IPS DF 4.7 (cell line): Measurements from ENCODE around the gene TSSC4.

Source experiments
- DNase-seq: peaks from one replicate; pipeline ENCODE4 v3.0.0-alpha.2; 2013; ENCODE audit warnings: low spot score; ENCODE audit errors: extremely low read depth

The TSSC4 gene

DNA sequence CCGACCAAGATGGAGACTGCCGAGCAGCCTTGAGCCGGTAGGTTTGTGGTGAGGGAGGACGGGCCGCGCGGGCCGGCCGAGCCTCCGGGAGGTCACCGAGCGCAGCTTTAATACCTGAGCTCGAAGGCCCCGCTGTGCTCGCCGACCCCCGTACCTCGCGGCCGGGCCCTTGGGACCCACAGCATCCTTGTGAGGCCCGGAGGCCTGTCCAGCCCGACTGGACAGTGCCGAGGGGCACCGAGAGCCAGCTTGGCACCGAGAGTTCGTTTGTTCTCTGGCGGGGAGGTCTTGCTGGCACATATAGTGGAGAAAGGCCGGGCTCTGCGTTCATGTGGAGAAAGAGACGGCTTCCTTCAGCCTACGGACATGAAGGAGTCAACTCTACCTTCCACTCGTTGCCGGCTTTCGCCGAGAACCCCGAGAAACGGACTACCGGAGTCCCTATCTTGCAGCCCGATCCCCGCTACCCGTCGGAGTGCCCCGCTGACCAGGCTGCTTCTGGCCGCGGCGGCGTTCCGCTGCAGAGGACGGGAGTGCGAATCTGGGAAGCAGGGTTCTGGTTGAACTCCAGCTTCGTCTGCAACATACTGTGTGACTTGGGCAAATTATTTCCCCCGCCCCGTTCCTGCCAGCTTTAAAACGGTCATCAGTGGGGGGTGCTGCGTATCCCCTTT, 349 bp downstream of the TSSC4 start:
- DNase-seq: no peak

DNA sequence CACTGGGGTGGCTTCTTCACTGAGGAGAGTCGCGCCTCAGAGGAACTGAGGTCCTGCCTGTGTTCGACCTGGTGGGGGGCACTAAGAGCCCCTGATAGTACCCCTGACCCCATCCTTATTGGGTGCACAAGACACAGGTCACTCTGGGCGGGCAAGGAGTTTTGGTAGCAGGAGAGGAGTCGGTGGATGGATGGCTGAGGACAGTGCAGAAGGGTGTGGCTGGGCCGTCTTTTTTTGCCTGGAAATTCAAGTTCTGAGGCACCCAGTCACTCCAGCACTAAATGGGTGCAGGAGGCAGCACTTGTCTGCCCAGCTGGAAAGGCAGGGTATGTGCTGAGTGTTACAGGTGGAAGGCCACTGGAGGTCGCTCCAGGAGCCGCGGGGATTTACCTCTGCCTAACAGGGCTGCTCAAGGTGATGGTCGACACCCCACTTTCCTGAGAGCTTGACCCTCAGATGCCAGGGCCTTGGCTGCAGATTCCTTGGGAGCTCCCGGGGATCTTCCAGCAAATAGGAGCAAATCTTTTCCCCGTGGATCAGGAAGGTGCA, 960 bp downstream of the TSSC4 start:
- no peak for DNase-seq

DNA sequence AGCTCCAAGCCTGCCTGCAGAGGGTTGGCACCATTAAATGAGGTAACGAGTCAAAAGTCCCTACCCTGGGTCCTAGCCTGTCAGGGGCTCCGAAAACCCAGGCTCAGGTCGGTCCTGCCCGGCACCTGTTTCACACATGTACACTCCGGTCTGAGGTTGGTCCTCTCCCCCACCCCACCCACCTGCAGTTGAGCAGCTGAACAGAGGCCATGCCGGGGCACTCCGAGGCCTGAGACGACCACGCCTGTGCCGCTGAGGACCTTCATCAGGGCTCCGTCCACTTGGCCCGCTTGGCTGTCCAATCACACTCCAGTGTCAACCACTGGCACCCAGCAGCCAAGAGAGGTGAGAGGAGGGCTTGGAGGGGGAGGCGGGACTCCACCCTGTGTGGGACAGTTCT, 1.6 kb downstream of the TSSC4 start:
- no peak for DNase-seq

DNA sequence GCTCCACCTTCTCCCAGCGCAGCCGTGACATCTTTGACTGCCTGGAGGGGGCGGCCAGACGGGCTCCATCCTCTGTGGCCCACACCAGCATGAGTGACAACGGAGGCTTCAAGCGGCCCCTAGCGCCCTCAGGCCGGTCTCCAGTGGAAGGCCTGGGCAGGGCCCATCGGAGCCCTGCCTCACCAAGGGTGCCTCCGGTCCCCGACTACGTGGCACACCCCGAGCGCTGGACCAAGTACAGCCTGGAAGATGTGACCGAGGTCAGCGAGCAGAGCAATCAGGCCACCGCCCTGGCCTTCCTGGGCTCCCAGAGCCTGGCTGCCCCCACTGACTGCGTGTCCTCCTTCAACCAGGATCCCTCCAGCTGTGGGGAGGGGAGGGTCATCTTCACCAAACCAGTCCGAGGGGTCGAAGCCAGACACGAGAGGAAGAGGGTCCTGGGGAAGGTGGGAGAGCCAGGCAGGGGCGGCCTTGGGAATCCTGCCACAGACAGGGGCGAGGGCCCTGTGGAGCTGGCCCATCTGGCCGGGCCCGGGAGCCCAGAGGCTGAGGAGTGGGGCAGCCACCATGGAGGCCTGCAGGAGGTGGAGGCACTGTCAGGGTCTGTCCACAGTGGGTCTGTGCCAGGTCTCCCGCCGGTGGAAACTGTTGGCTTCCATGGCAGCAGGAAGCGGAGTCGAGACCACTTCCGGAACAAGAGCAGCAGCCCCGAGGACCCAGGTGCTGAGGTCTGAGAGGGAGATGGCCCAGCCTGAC, 2.5 kb downstream of the TSSC4 start:
- DNase-seq: no peak

DNA sequence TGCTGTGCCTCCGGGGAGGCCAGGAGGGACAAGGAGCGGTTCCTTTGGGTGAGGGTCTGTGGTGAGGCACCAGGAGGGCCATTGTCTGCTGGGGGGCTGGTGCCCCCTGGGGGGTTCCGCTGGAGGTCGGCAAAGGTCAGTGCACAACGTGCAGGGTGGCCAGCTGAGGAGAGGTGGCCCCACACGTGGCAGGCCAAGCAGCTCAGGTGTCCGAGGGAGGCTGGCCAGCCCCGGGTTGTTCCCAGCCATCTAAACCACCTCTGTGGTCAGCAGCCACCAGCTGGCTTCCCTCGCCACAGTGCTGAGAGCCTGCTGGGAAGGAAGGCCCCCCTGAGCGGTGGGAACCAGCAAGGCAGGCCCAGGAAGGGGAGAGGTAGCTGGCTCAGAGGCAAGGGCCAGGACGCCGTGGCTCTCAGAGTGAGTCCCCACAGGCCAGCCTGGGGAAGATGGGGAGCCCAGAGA, 4.2 kb downstream of the TSSC4 start:
- DNase-seq: no peak

DNA sequence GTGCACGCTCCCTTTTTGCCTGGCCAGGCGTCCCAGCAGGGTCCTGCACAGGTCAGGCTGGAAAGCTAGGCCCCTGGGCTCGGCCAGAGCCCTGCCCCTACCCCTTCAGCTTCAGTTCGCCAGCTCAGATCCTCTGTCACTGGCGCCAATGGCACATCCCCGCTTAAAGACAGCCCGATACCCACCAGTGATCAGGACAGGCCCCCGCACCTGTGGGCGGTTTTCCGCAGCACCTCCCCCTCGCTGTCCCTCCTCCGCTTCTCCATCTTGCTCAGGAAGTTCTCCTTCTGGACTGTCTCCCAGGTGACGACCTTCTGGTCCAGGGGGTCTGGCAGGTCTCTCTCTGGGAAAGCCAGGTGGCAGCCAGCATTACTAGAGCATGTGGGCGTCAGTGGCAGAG, 5.9 kb downstream of the TSSC4 start:
- DNase-seq: no peak

DNA sequence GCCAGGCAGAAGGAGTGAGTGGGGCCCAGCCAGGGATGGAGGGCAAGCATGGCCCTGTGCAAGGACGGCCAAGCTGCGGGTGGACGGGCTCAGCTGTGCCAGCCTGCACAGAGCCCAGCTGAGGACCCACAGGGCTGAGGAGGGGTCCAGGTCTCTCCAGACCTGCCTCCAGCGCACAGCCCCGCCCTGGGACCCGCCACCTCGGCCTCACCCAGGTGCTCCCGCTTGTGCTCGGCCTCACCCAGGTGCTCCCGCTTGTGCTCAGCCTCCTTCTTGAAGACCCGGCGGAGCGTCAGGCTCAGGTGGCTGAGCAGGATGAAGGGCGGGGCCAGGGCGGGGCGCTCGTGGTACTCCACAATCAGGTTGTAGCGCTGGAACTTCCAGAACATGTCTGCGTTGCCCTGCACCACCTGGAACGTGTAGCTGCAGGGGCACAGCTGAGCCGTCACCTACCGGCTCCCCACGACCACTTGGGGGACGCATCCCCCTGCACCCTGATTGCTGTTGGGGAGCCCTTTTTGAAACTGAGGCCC, 6.4 kb downstream of the TSSC4 start:
- no peak for DNase-seq

DNA sequence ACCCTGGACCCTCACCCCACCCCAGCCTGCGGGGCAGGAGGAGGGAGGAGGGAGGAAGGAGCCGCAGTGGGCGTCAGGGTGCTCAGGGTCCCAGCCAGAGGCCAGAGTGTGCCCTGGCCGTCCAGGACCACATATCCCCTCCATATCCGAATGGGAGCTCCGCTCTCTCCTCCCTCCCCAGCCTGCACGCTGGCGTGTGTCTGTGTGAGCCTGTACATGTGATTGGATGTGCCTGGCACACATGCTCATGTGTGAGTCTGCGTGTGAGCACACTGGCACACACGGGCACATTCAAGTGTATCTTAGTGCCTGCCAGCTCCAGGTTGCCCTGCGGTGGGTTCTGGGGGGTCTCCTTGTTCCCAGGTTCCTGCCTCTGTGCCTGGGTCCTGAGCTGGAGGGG, 8.1 kb downstream of the TSSC4 start:
- DNase-seq: no peak

DNA sequence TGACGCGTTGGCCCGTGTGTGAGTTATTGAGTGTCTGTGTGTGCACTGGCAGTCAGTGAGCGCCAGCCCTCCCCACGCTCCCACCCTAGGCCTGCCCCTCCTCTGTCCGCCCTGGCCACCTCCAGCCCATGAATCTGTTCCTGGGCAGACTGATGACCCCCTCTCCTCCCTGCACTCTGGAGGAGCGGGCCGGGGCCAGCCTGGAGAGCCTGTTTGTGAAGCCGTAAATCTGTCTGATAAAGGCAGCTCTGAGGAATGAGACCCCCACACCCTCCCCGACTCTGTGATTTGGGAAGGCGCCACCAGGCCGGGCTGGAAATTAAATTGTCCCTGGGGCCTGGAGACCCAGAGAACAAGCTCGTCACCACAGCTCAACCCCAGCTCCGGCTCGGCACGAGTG, 8.6 kb downstream of the TSSC4 start:
- DNase-seq: no peak

DNA sequence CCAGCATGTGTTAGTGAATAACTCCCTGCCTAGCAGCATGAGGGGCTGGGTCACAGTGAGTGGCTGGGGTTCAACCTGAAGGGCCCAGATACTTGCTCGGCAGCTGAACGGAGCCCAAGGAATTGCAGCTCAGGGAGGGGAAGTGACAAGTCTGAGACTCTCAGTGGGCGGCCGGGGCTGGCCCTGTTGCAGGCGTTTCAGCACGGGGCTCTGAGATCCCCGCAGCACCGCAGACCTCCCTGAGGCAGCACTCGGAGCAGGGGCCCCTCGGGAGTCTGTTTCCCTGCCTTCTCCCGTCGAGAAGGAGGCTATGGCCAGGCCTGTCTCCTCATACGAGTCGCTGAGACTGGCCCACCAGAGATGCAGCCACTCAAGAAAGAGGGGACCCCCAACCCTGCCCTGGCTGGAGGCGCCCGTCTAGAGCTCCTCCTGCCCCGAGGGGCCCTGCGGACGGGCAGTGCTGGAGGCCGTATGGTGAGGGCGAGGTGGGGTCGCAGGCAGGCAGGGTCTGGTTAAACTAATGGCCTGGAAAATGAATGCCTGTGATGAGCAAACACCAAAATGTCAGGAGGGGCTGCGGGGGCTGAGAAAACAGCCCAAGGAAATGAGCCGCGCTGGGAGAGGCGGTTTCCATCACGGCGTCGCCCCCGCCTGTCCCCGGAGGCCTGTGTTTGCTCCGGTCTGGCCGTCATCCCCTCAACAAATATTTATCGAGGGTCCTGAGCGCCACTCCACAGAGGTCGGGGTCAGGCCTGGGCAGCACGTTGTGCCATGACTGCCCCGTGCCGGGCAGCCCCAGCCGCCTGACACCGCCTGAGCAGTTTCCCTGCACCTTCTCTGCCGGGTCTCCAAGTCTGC, 9.3 kb downstream of the TSSC4 start:
- no peak for DNase-seq

DNA sequence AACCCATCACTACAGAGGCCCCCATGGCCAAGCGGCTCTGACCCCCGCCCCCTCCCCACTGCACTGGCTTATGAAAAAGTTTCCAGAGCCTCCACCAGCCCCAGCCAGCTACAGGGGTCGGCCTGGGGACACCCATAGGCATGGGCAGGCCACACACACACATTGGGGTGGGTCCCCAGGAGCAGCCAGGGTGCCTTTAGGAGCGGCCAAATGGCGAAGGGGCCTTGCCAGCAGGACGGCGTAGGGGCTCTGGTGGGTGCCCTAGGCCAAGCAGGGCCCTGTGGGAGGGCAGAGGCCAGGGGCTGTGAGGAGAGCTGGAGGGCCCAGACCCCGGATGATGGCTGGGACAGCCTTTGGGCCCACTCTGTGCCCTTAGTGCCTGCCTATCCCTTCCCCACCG, 10.1 kb downstream of the TSSC4 start:
- no peak for DNase-seq

DNA sequence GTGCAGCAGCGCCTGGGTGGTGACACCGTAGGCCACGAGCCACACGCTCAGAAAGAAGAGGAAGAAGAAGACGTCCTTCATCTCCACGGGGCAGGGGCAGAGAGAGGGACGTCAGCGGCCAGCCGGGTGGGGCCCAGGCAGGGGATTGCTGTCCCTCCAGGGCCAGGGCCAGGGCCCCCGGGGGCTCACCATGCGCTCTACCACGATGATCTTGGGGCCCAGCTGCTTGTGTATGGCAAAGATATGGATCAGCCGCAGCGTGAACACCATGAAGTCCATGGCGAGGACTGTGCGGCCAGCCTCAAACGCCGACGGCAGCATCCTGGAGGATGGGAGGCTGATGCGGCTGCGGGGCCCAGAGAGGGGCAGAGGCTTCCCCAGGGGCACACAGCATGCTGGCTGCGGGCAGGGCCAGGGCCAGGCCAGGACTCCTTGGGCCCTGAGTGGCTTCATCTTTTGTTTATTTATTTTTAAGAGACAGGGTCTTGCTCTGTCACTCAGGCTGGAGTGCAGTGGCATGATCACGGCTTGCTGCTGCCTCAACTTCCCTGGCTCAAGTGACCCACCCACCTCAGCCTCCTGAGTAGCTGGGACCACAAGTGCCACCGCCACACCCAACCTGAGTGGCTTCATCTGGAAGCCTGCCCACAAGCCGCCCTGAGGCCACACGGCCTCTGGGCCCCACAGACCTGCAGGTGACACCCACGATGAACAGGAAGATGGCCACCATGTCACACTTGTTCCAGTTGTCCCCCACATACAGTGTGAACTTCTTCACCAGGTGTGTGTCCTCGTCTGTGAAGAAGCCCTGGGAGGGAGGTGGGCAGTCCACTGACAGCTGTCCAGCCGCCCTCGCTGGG, 11.1 kb downstream of the TSSC4 start:
- no peak for DNase-seq

DNA sequence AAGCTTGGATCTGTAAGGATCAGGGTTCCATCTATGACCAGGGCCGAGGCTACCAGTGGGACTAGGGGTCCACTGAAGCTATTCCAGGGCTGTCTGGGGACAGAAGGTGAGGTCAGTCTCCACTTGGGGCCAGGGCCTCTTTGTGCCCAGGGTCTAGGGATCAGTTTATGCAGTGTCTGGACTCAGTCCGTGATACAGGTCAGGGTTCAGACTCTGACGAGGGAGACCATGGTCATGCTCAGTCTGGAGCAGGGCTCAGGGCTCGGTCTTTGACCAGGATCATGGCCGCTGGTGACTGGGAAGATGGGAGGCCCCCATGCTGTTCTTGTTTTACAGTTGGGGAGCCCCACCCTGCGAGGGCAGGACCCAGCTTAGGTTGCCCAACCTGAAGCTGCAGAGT, 11.8 kb downstream of the TSSC4 start:
- no peak for DNase-seq

DNA sequence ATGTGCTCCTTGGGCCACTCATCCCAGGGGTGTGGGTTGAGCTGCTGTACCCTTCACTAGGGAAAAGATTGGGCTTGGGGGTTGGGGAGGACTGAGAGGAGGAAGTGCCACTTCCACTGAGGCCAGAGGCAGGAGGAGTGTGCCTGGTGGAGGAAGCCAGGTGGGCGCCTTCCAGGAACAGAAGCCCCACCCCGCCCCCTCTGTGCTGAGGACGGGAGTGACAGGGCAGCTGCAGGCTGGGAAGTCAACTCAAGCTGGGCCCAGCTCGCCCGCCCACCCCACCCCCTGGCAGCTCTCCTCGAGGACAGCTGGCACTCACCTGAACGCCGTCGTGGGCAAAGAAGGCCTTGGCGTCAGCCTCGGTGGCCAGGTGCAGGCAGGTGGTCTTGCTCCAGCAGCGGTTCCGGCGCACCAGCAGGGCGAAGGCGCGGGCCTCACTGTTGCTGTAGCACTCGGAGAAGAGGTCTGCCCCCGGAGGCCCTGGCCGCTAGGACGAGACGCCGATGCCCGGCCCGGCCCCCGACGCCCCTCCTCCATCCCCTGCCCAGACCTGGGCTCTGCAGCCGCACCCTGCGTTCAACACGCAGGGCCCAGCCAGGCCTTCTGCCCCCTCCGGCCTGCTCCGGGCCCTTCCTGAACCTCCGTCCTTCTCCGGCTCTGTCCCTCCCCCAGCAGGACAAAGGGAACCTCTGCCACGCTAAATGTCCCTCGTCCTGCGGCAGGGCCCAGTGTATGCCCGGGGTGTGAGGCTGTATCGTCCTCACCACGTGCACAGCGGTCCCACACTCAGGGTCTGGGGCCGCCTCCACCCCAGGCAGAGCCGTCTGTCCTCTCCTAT, 13.4 kb downstream of the TSSC4 start:
- DNase-seq: no peak

DNA sequence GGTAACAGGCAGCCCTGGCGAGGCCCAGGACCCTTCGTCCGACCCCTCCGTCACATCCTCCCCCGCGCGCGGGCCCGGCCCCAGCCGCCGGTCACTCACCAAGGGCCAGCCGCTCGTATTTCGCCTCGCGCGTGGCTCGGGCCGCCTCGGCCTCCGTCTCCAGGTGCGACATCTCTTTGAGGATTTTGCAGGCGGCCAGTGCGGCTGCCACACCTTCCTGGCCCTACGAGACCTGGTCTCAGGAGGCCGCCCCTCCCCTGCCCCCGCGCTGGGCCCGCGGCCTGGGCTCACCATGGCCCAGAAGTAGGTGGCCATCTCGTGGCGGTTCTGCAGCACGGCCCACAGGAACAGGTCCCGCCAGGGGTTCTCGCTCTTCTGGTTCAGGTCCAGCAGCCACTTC, 14.1 kb downstream of the TSSC4 start:
- no peak for DNase-seq

DNA sequence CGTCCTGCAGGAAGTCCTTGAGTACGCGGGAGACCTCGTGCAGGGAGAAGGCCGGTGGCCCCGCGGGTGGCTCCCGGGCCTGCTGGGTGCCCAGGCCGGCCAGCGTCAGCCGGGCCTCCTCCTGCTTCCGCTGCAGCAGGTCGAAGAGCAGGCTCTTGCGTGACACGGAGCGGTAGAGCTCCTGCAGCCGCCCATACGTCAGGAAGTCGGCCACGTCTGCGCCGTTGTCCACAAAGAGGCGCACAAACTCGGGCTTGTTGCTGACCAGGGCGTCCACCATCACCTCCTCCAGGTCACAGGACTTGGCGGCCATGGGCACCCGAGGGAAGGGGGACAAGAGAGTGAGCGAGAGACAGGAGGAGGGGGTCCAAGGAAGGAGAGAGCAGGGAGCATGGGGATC, 14.6 kb downstream of the TSSC4 start:
- DNase-seq: no peak

DNA sequence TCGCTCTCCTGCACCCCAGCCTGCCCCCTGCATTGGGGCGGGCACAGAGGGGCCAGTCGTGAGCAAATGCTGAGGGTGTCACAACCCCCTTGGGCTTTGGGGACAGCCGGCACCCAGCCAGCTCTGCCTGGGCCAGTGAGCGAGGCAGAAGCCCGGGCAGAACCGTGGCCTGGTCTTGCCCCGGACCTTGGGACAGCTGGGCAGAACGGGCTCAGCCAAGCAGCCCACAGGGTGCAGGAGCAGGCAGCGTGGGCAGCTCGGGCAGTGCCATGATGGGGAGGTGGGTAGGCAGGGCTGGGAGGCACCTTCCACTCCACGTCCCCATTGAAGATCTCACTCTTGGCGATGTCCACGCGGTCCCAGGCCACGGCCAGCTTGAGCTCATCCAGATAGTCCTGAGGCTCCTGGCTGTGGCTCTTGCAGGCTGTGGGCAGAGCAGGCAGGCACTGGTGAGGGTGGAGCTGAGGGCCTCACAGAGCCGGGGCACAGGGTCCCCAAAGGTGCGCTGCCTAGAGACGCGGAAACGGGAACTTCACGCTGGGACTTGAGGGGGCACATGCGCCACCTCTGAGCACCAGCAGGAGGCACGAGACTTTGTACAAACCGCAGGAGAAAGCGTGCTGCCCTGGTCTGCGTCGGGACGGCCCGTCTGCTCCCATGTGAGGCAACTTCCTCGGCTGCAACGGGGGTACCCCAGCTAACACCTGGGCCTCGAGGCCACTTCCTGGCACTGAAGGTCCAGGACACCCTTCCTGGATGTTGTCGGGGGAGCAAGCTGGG, 15.2 kb downstream of the TSSC4 start:
- DNase-seq: no peak

DNA sequence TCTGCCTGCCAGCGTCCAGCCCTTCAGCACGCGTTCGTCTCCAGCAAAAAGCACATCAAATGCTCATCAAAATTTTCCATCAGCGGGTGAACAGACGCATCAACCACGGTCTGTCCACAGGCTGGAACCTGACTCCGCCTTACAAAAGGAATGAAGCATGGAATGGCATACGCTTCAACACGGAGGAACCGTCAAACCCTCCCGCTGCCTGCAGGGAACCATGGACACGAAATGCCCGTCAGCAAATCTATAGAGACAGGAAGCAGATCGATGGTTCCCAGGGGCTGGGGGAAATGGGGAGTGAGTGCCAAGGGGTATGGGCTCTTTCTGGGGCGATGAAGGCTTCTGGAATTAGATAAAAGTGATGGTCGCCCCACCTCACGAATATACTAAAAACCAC, 16.2 kb downstream of the TSSC4 start:
- no peak for DNase-seq
